Thyroid gland (tissue), 4 donors: Measurements from ENCODE around the gene TMEM221.

Experiments used
- CTCF ChIP-seq, 6 experiments: fragments of 200-600 bp in 3 of 6; fragments of 450-650 bp in 3 of 6; sonication (generic) in 3 of 6; IDR thresholded peaks; one replicate each; pipeline ENCODE4 v1.5.1; 2016 to 2019; ENCODE audit warnings: antibody characterized with exemption in 6 of 6, mild to moderate bottlenecking in 2 of 6, inconsistent platforms in 1 of 6, moderate library complexity in 1 of 6
- POLR2A ChIP-seq, 2 donors: fragments of 450-650 bp; IDR thresholded peaks; one replicate each; pipeline ENCODE4 v1.6.1; 2017; ENCODE audit warnings: antibody characterized with exemption in 2 of 2, mild to moderate bottlenecking in 2 of 2, moderate library complexity in 1 of 2

DNA sequence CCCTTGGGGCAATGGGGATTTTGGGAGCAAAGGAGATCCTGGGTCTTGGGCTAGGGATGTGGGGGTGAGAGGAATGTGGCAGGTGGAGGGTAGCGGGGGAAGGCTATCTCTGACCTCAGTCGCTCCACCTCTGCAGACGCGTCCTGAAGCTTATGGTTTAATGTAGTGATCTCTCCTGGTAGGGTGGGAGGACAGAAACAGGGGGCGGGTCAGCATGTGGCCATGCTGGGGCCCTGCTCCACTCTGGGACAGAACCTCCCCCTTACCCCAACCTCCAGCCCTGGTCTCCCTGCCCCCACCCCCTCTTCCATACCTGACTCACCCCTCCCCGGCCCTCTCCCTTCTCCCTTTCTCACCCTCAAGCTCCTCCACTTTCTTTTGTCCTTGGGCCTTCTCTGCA lies 44.5 kb downstream of the TMEM221 start:
- TF ChIP-seq CTCF (IDR thresholded peaks at IDR 0.05) = no peak
- TF ChIP-seq POLR2A (IDR thresholded peaks at IDR 0.05) = no peak
